Erythroblast (primary cell): ENCODE results near the gene SNRNP70.

Experiments
- GATA1 ChIP-seq: IDR thresholded peaks from 2 replicates; pipeline ENCODE4 v1.6.1; 2011; ENCODE audit warnings: low read depth, mild to moderate bottlenecking, control low read depth, low read length, moderate library complexity
- POLR2A ChIP-seq: IDR thresholded peaks from 2 replicates; pipeline ENCODE4 v1.6.1; 2011; ENCODE audit warnings: mild to moderate bottlenecking, low read length

GRCh38 chr19:49145573-49146407 is 60.5 kb downstream of the SNRNP70 start:
- TF ChIP-seq POLR2A (no peak), GATA1 (no peak)
